ENCODE measurements around the gene FAM222A.
"Not testable (repeated sequence)": the region's sequence is repeated elsewhere in the genome, so short reads cannot be mapped to it uniquely, and the experiment has no call there.

The FAM222A gene

DNA sequence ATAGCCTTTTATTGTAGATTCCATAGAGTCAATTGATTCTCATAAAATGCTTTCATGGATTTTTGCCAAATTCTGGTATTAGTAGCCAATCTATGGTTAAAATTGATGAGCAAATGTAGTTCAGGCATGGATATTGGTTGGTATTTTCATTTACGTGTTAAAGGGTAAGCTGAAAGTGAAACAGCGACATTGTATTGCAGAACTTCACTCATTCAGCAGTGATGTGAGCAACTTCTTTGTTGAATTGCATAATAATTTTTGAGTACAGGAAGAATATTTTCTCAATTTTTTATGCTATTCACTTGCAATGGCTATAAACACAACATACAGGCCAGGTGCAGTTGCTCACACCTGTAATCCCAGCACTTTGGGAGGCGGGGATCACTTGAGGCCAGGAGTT is 24.2 kb upstream of the FAM222A start:
- intact Hi-C loops (cut with DNase I) = no loop called here
- DNase-seq = no peak

DNA sequence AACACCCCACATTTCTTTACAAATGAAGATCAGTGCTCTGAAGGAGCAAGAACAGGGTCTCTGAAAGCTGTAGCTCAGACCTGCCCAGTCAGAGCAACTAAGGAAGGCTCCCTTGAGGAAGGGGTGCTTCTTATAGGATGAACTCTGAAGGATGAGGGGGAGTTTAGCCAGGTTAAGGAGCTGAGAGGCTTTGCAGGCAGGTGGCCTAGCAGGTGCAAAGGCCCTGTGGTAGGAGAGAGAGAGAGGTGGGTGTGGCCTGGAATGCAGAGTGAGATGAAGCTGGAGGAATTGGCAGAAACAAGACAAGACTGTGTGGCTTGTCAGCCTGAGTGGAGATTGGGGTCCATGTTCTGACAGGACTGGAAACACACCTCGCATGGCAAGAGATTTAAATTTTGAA is 20.5 kb upstream of the FAM222A start:
- DNase-seq = no peak
- intact Hi-C loops (cut with DNase I) = no loop called here

DNA sequence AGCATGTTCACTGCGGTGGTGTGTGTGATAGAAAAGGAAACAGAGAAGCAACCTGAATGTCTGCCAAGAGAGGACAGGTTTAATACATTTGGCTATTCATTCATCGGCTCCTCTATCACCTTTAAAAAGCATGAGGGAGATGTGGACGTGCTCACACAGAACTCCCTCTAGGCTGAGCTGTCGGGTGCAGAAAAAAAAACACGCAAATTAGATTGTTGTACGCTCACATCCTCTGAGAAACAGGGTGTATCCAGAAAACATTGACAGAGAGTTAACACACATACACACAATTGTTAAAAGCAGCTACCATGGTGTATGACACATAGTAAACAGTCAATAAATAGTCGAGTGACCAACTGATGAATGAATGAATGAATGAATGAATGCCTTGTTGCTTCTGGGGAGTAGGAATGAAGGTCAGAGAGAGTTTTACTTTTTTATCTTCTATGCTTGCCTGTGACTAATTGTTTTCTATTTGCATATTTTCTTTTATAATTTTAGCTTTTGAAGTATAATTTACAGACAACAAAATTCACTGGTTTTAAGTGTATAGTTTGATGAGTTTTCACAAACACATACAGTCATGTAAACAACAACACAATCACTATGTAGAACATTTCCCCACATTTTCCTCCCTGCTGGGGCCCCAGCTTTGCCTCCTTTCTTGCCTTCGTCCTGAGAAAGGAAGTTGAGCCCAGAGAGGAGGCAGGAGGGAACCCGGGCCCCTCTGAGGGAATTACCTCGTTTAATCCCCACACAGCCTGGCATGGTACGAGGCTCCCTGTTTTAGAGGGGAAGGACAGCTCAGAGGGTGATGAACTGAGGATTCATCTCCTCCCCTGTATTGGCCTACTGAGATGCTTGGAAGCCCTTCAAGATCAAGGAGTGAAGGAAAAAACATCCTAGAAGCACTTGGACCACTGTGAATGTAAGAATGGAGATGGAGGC is 19.7 kb upstream of the FAM222A start:
- DNase-seq = no peak
- intact Hi-C loops (cut with DNase I) = no loop called here

DNA sequence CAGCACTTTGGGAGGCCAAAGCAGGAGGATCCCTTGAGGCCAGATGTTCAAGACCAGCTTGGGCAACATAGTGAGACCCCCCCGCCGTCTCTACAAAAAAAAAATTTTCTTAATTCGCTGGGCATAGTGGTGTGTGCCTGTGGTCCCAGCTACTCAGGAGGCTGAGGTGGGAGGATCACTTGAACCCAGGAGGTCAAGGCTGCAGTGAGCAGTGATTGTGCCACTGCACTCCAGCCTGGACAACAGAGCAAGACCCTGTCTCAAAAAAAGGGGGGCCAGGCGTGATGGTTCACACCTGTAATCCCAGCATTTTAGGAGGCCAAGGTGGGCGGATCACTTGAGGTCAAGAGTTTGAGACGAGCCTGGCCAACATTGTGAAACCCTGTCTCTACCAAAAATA is 19.0 kb upstream of the FAM222A start:
- DNase-seq; intact Hi-C loops (cut with DNase I): not testable (repeated sequence)

DNA sequence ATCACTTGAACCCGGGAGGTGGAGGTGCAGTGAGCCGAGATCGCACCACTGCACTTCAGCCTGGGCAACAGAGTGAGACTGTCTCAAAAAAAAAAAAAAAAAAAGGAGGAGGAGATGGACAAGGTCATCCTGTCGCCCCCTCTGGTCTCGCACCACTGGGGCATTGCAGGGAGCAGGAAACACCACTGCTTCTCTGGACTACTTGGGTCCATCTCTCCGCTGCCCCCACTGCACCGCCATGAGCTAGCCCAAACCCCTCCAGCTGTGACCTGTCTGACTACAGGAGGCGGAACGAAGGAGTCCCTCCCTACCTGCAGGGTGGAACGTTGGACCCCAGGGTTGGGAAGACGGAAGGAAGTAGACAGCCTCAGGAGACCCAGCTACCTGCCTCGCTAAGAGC is 18.2 kb upstream of the FAM222A start:
- DNase-seq = no peak
- intact Hi-C loops (cut with DNase I) = no loop called here

DNA sequence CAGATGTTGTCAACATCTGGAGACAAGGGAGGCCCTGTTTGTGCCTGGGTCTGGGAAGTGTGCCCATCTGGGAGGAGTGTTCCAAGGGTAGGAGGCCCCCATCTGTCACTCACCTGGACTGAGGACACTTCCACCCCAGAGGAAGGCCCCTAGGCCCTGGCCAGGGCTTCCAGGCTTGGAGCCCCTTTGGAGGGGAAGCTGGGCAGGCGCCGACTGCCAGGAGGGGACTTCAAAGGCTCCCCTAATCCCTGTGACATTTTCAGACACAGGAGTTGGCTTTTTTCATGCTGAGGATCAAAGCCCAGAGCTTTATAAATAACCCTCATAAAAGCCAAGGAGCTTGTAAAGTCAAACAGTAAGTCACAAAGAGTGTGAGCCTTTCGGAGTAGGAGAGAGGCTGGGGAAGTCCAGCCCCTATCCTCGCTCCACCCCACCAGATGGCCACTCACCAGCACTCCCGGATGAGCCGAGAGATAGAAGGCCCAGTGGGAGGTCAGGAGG is 17.6 kb upstream of the FAM222A start:
- peak in 10 of 42 donors; percentile 11 to 53 (median 37) for DNase-seq
- intact Hi-C loops (cut with DNase I) = no loop called here

DNA sequence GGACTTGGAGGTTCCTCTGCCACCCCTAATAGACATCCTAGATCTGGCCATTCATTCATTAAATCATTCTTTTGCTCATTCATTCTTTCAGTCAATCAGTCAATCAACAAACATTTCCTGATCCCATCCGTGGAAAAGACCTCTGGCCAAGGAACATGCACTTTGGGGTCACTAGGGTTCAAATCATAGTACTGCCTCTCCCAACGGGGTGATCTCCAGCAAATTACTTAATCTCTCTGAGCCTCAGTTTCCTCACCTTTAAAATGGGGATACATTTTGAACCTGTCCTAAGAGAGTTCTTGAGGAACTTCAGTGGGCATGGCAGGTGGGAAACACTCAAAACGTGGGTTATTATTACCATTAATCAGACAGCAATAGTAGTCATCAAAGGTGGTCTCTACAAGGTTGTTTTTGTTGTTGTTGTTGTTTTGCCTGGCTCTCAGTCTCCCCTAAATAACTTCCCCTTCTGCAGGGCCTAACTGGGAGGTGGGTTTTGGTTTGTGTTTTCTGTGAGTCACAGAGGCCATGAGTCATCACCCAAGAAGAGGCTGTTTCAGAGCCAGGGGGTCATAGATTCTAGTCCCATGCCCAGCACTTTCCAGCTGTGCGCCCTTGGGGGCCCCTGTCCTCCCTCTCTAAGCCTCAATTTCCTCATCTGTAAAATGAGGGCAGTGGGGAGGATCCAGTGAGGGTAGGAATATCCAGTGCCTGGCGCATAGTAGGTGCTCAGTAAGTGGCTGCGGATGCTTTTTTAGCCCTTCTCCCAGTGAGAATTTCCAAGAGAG is 16.9 kb upstream of the FAM222A start:
- no peak for DNase-seq
- intact Hi-C loops (cut with DNase I) = no loop called here

DNA sequence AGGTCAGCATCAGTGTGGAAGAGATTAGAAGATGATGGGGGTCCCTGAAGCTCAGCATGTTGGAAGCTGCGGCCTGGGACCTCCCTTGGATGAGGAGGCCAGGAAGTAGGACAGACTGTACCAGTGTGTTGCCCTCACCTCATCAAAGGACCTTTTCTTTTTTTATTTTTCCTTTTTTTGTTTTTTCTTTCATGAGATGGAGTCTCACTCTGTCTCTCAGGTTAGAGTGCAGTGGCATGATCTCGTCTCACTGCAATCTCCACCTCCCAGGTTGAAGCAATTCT is 16.4 kb upstream of the FAM222A start:
- intact Hi-C loops (cut with DNase I) = no loop called here
- DNase-seq = no peak

DNA sequence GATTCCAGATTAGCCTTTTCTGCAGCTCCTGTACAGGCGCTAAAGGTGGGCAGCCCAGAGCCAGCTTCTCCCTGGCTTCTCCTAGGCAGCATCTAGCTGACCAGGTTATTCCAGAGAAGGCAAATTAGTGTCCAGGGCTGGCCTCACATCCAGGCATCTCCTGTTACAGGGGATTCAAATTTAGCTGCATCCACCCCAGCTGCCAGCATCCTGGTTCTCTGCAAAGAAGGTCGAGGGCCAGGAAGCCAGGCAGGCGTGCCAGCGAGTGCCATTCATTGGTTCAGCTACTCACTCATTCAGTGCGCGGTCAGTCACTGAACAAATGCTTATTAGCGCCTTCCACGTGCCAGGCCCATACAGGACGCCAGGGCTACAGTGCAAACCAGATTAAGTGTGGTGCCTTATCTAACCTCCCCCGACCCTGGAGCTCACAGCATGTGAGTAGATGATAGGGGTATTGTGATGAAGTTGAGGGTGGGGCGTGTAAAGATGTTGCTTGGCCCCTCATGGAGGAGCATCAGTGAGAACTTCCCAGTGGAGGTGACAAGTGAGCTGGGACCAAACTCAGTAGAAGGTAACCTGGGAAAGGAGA is 15.7 kb upstream of the FAM222A start:
- DNase-seq = no peak
- intact Hi-C loops (cut with DNase I) = no loop called here

DNA sequence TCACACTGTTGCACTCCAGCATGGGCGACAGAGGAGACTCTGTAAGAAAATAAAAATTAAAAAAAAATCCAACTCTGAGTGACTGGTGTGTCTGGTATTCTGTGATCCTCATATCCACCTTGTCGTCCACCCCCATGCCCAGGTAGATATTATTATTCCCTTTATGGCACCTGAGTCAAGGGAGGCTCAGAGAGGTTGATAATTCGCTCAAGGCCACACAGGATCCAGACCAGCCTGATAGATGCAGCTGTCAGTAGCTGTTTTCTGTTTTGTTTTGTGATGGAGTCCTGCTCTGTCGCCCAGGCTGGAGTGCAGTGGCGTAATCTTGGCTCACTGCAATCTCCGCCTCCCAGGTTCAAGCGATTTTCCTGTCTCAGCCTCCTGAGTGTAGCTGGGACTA is 14.8 kb upstream of the FAM222A start:
- intact Hi-C loops (cut with DNase I) = no loop called here
- DNase-seq = no peak

DNA sequence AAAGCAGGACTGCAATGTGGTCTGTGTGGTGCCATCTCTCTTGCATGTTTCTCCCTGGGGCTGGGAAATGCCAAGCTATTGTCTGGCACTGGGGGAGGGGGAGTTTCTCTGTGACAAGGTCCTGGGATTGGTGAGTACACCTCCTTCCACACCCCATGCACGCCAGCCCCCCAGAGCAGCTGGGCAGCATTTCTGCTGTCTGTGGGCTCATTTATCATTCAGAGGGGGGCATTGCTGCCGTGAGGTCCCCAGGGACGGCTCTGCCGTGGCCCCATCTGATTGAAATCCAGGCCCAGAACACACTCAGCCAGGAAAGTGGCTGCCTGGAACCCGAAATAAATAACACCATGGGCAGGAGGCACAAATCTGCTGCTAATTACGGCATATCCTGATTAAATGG is 12.6 kb upstream of the FAM222A start:
- DNase-seq = no peak
- intact Hi-C loops (cut with DNase I) = no loop called here

DNA sequence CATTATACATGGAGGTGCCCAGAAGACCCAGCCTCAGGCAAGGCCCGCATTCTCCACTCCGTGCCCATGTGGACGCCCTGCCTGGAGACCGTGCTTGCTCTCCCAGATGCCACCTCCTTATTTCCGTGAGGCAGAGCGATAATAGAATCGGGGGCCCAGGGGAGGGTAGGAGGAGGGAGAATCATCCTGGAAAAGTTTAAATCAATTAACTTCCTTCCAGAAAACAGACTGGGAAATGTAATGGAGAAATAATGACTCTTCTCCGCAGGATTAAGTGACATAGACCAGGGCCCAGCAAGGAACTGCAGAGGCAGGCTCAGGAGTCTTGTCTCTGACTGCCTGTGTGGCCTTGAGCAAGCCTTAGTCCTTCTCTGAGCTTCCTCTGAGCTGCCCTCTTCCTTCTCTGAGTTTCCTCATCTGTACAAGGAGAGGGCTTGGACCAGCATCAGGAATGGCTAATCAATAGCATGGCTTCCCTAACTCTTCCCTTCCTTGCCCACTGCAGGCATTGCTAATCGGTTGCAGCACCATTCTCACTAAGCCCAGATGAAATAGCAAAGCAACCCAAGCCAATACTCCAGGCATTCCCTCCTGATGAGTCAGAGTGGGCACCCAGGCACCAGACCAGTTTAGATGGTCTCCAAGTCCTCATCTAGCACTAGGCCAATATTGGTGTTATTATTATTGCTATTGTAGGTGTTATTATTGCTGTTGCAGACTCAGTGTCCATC is 11.3 kb upstream of the FAM222A start:
- no peak for DNase-seq
- intact Hi-C loops (cut with DNase I) = no loop called here

DNA sequence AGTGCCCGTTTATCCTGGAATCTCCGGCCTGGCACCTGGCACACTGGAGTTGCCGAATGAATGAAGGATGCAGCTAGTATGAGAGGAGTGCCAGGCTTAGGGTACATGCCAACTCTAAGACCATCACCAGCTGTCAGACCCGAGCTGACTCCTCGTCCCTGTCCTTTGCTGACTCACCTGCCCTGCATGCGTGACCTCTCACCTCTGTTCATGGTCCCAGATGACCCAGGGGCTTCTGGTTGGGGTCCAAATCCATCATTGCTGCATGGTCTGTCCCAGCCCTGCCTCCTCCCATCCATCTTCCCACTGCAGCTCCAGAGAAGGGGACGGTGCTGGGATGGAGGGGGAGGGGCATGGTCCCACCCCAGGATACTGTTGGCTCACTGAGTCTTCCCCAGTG is 9.9 kb upstream of the FAM222A start:
- intact Hi-C loops (cut with DNase I) = no loop called here
- no peak for DNase-seq

DNA sequence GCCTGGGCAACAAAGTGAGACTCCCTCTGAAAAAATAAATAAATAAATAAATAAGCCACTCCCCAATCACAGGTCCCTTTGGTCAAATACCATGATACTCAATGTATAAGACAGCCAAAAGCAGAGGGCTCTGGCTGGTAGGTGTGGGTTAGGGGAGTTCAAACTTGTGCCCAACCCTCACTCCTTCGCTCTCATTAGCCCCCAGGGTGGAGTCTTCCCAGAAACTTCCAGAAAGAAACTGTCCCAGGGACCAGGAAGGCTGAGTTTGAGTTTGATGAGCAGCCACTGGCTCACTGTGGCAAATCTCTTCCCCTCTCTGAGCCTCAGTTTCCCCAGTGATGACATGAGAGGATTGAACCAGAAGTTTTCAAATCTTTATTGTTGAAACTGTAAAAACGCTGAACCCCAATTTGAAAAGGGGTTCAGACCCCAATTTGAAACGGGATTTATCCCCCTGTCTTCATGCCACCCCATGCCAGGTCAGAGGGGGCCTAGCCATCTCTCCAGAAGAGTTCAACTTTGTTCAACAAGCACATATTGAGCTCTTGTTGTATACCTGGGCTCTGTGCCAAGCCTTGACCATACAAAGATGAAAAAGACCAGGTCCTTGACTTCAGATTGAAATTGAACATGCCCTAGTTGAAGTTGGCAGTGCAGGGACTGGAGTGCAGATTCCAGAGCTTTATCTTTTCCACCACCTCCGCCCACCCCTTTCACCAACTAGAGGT is 9.1 kb upstream of the FAM222A start:
- intact Hi-C loops (cut with DNase I) = no loop called here
- no peak for DNase-seq

DNA sequence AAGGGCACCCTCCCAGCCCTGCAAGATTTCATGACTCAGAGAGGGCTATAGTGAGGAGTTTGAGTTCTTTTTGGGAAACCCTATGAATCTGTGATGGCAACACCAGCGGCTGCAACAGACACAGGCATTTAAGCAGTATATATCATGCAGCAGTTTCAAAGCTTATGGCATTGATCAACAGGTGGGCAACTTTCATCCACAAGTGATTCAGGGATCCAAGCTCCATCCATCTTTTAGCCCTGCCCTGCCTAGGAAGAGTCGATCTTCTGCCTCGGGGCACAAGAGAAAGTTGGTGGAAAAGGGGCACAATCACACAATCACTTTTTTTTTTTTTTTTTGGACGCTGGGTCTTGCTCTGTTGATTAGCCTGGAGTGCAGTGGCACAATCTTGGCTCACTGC is 8.3 kb upstream of the FAM222A start:
- no peak for DNase-seq
- intact Hi-C loops (cut with DNase I) = no loop called here

DNA sequence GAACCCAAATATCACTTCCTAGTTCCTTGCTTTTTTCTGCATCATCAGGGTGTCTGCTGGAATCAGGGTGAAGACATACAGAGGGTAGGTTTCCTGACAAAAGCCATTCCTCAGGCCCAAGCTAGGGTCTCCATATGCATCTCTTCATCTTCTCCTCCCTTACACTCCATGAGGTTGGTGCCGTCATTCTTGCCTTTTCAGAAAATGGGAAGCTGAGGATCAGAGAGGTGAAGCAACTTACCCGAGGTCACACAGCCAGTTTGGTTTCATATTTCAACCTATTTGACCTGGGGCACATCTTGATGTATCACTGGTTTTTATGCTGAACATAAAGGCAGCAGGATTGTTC is 7.3 kb upstream of the FAM222A start:
- intact Hi-C loops (cut with DNase I) = no loop called here

DNA sequence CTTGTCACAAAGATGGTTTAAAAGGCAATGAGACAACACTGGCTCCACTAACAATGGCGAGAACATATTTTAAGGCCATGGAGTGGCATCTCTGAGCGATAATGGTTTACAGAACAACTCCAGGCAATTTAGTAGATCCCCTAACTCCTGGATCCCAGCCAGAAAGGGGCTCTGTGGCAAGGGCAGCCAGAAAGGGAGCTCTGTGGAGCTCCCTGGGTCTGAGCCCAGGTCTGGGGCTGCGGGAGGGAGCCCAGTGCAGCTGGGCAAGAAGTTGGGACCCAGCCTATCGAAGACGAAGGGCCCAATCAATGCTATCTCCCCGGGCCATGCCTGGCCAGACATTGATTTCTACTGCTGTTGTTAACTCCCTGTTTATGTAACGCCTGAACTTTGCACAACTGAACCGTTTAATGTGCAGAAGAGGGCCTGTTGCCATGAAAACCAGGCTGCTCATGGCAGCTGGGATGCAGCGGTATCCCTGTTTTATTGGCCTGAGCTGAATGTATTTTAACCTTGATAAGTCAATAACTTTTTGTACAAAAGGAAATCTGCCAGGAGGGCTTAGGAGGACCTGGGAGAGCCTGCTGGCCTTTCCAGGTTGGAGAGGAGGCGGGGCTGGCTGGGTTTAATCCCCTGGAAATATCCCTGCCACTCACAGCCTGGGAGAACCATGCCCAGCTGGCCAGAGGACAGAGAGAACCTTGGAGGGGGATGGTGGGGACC is 6.7 kb upstream of the FAM222A start:
- DNase-seq = peak in 4 of 42 donors; percentile 20 to 46 (median 37)
- intact Hi-C loops (cut with DNase I) = no loop called here

More for the DNA sequence above, 7.3 kb upstream of the FAM222A start:
- DNase-seq = no peak

DNA sequence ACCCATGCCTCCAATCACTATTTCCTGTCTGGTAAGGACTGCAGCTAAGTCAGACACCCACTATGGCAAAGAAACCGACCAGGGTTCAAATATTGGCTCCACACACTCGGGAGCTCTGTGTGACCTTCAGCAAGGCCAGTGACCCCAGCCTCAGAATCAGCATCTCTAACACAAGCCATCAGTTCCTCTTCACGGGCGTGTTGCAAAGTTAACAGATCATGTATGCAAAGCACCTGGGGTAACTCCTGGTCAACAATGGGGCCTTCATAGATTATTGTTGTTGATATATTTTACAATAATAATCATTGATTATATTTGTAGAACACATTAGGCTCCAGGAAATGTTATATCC is 6.2 kb upstream of the FAM222A start:
- intact Hi-C loops (cut with DNase I) = no loop called here
- no peak for DNase-seq

Measured in head of caudate nucleus (tissue), 42 donors.